Endothelial cell of umbilical vein (primary cell): ENCODE results near the gene ABCC11. TPM values are rescaled to one million over a fixed set of nuclear protein-coding genes. Genes with fewer than 3 reads are reported as not detected.
A peak's percentile ranks its signal among the peaks of the same experiment; 100 is the strongest.

Experiments
- BruUV-seq: library from RNA; stranded (reverse); fragments of 400-500 nt; replicated peaks from 2 replicates; lab custom pipeline; 2021; lab: Mats Ljungman, UMichigan
- CTCF ChIA-PET: fragments of 300-600, 350-600 bp; sonication (Branson Sonifier 250); formaldehyde crosslinking; loops from one replicate; lab custom pipeline; 2021; ENCODE audit warnings: antibody characterized with exemption, inconsistent platforms; lab: Charles Lee
- POLR2A ChIA-PET: fragments of 300-600, 350-600 bp; sonication (Branson Sonifier 250); formaldehyde crosslinking; loops from one replicate; lab custom pipeline; 2021; ENCODE audit warnings: antibody characterized with exemption, inconsistent platforms; lab: Charles Lee
- DNase-seq: peaks from one replicate; pipeline ENCODE4 v3.0.0-alpha.2; 2011; ENCODE audit warnings: low read depth, low spot score
- FAIRE-seq: peaks from 2 replicates; lab custom pipeline; 2011; peaks lifted over from hg19 to GRCh38; lab: Jason Lieb, UNC
- H2AFZ ChIP-seq: 2 replicates; pipeline ENCODE4 v1.6.0; 2012; ENCODE audit warnings: low read depth, low read length, control low read depth, inconsistent platforms
- H3K27ac ChIP-seq: 2 replicates; pipeline ENCODE4 v1.5.1; 2011; ENCODE audit warnings: low read depth, mild to moderate bottlenecking, control low read depth, low read length, moderate library complexity; ENCODE audit not compliant: insufficient read depth
- H3K27me3 ChIP-seq, 2 experiments: 2 replicates each; pipeline versions ENCODE4 v1.6.0 to v1.6.1; 2011; ENCODE audit warnings: low read length in 2 of 2, mixed read lengths in 1 of 2; ENCODE audit not compliant: control insufficient read depth in 2 of 2, insufficient read depth in 2 of 2
- H3K36me3 ChIP-seq, 2 experiments: 2 replicates in 1 of 2; 3 replicates in 1 of 2; pipeline ENCODE4 v1.5.1; 2011; ENCODE audit warnings: low read length in 2 of 2, mild to moderate bottlenecking in 1 of 2, moderate library complexity in 1 of 2; ENCODE audit not compliant: control insufficient read depth in 2 of 2, insufficient read depth in 2 of 2; ENCODE audit errors: extremely low read depth in 1 of 2
- H3K4me1 ChIP-seq: 3 replicates; pipeline ENCODE4 v1.5.1; 2011; ENCODE audit warnings: mild to moderate bottlenecking, low read length; ENCODE audit not compliant: control insufficient read depth, insufficient read depth; ENCODE audit errors: extremely low read depth
- H3K4me2 ChIP-seq: 2 replicates; pipeline ENCODE4 v1.6.1; 2011; ENCODE audit warnings: low read length, control low read depth, mixed read lengths; ENCODE audit not compliant: insufficient read depth
- H3K4me3 ChIP-seq, 3 experiments: fragments of 200-600 bp in 1 of 3; sonication (generic), shearing (Covaris generic) in 1 of 3; replicated peaks in 1 of 3; 2 replicates each; pipeline ENCODE4 v1.5.1; 2011 to 2016; ENCODE audit warnings: control low read depth in 3 of 3, low read length in 3 of 3, mild to moderate bottlenecking in 2 of 3, inconsistent platforms in 1 of 3, low read depth in 1 of 3, moderate library complexity in 1 of 3; ENCODE audit not compliant: insufficient read depth in 1 of 3
- H3K79me2 ChIP-seq: 2 replicates; pipeline ENCODE4 v1.6.0; 2012; ENCODE audit warnings: low read length, inconsistent platforms; ENCODE audit not compliant: control insufficient read depth, insufficient read depth
- H3K9ac ChIP-seq: replicated peaks from 2 replicates; pipeline ENCODE3; 2011; ENCODE audit warnings: low read length, control low read depth; ENCODE audit not compliant: insufficient read depth; ENCODE audit errors: extremely low read depth
- H3K9me1 ChIP-seq: replicated peaks from 3 replicates; pipeline ENCODE4 v1.6.0; 2011; ENCODE audit warnings: mild to moderate bottlenecking, low read length; ENCODE audit not compliant: control insufficient read depth, insufficient read depth; ENCODE audit errors: extremely low read depth
- H3K9me3 ChIP-seq: replicated peaks from 2 replicates; pipeline ENCODE4 v1.5.1; 2012; ENCODE audit warnings: low read length, inconsistent platforms; ENCODE audit not compliant: control insufficient read depth, insufficient read depth
- H4K20me1 ChIP-seq: replicated peaks from 2 replicates; pipeline ENCODE3; 2011; ENCODE audit warnings: mild to moderate bottlenecking, low read length; ENCODE audit not compliant: control insufficient read depth, insufficient read depth; ENCODE audit errors: extremely low read depth
- EZH2 ChIP-seq: IDR thresholded peaks from 2 replicates; pipeline ENCODE4 v1.6.1; 2012; ENCODE audit warnings: borderline replicate concordance, low read depth, mild to moderate bottlenecking, moderate library complexity, low read length, inconsistent platforms; ENCODE audit not compliant: severe bottlenecking
- FOS ChIP-seq: IDR thresholded peaks from 2 replicates; pipeline ENCODE4 v1.6.1; 2011; ENCODE audit warnings: mild to moderate bottlenecking, low read length, moderate library complexity, borderline replicate concordance; ENCODE audit not compliant: insufficient read depth
- GATA2 ChIP-seq: IDR thresholded peaks from 2 replicates; pipeline ENCODE4 v1.7.0; 2011; ENCODE audit warnings: low read depth, mild to moderate bottlenecking, moderate library complexity, mixed read lengths, low read length; ENCODE audit not compliant: insufficient read length, insufficient read depth
- JUN ChIP-seq: IDR thresholded peaks from 2 replicates; pipeline ENCODE4 v1.6.1; 2011; ENCODE audit warnings: borderline replicate concordance, low read depth; ENCODE audit not compliant: insufficient read length, insufficient read depth
- MYC ChIP-seq: IDR thresholded peaks from one replicate; pipeline ENCODE4 v1.6.1; 2011; ENCODE audit warnings: mild to moderate bottlenecking, low read depth, low read length
- POLR2A ChIP-seq: IDR thresholded peaks from 2 replicates; pipeline ENCODE4 v1.6.1; 2012; ENCODE audit warnings: low read depth, mild to moderate bottlenecking, control low read depth, low read length
- POLR2AphosphoS5 ChIP-seq: IDR thresholded peaks from 2 replicates; pipeline ENCODE4 v1.6.1; 2012; ENCODE audit warnings: low read depth, mild to moderate bottlenecking, control low read depth, low read length, moderate library complexity; ENCODE audit not compliant: insufficient read depth
- dilution Hi-C: fragments of 300-500 bp; cut with MboI; formaldehyde crosslinking; loops from one replicate; pipeline ENCODE4 v1.15.0; 2019; ENCODE audit warnings: low sequenced_read_pairs; ENCODE audit not compliant: extremely low pct_ligation_motif_present
- intact Hi-C: fragments of 100-400 bp; cut with micrococcal nuclease; formaldehyde crosslinking; loops from one replicate; pipeline ENCODE4 v1.10.0; 2022
- polyA plus RNA-seq, 4 experiments: library from polyadenylated mRNA; depleted of rRNA in 3 of 4; stranded (reverse) in 3 of 4; unstranded in 1 of 4; fragments of >200 nt; gene quantifications; 2 replicates each; pipeline versions ENCODE4 v1.2.1 to v1.2.3, GENCODE V29; 2011 to 2012; ENCODE audit warnings: missing spikeins in 1 of 4
- total RNA-seq: library from RNA; stranded (reverse); gene quantifications from 2 replicates; pipeline ENCODE4 v1.2.3, GENCODE V29; 2021
- TF ChIP-seq, protein P1 (sequence below): IDR thresholded peaks from 2 replicates; pipeline ENCODE4 v1.6.1; 2011; ENCODE audit not compliant: insufficient read depth, insufficient read length
- TF ChIP-seq, protein P2 (sequence below), 2 donors: IDR thresholded peaks; 1 replicate in 1 of 2; 2 replicates in 1 of 2; pipeline ENCODE4 v1.5.1; 2011; ENCODE audit warnings: low read length in 2 of 2, mild to moderate bottlenecking in 2 of 2, moderate library complexity in 2 of 2, control low read depth in 1 of 2, inconsistent platforms in 1 of 2, low read depth in 1 of 2; ENCODE audit not compliant: insufficient read depth in 1 of 2; ENCODE audit errors: extremely low read depth in 1 of 2

The ABCC11 gene
- total and polyA plus RNA-seq, 2 donors (not counting 3 experiments of a cell fraction or from before 2014, with no cell fraction given): 0.08 TPM; not detected in 1

- no peaks in the 10 kb centered on the region for H3K79me2 ChIP-seq
- POLR2A ChIA-PET: no interaction called here
- H2AFZ ChIP-seq: no peak overlapping the region
- H4K20me1 ChIP-seq: no peaks in the 10 kb centered on the region
- no peaks in the 10 kb centered on the region for H3K27me3 ChIP-seq
- H3K9me1 ChIP-seq: peaks cover 2% of the 10 kb centered on the region
- no peaks in the 10 kb centered on the region for H3K9me3 ChIP-seq
- CTCF ChIA-PET: interaction anchor here (1.3 to 1.4 kb wide), 2 partner anchors 12 to 57 kb away, joined by 3 to 4 read pairs; no protein-coding TSS in a partner anchor
- intact Hi-C loops: no loop called here
- H3K4me2 ChIP-seq: no peak overlapping the region
- dilution Hi-C loops: no loop called here
- BruUV-seq: no TSS peak
- peaks cover 0 to 7% of the 10 kb centered on the region in 2 experiments for H3K36me3 ChIP-seq
- no peaks in the 10 kb centered on the region for H3K4me1 ChIP-seq
- no peak for TF ChIP-seq GATA2
- no peak for TF ChIP-seq POLR2AphosphoS5
- no peak for TF ChIP-seq EZH2
- DNase-seq: no peak
- H3K4me3 ChIP-seq: no peak overlapping the region
- H3K9ac ChIP-seq: no peak overlapping the region
- no peak overlapping the region for H3K27ac ChIP-seq
- FAIRE-seq: no peak
Measured at GRCh38 chr16:48294724-48295123, 47.4 kb upstream of the ABCC11 start.

DNA sequence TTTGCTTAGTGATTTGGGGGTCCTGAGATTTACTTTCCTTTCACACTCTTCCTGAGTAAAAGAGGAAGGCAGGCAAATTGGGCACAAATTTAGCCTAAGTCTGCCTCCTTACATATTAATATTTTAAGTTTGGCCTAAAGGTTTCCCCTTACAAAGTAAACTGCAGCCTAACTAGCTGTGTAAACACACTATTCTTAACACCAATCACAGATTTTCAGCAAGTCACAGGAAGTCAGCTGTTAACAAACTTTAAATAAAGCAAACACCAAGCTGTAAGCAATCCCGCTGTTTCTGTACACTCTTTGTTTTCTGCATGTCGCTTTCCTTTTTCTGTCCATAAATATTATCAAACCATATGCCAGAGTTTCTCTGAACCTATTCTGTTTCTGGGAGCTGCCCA, 45.1 kb upstream of the ABCC11 start:
- ChIA-PET POLR2A (no interaction called here), CTCF (interaction anchor here (1.2 kb wide), 1 partner anchor 10 kb away, joined by 4 read pairs; no protein-coding TSS in a partner anchor)
- no peaks in the 10 kb centered on the region for H3K9me3 ChIP-seq

More for the DNA sequence above, 45.1 kb upstream of the ABCC11 start:
- dilution Hi-C loops: no loop called here
- Histone ChIP-seq H3K4me3 (no peak overlapping the region), H3K79me2 (no peaks in the 10 kb centered on the region), H3K4me2 (no peak overlapping the region), H2AFZ (no peak overlapping the region), H3K27me3 (no peaks in the 10 kb centered on the region), H3K36me3 (peaks cover 0 to 5% of the 10 kb centered on the region in 2 experiments), H3K27ac (no peak overlapping the region), H4K20me1 (no peaks in the 10 kb centered on the region), H3K9me1 (peaks cover 2% of the 10 kb centered on the region), H3K4me1 (no peaks in the 10 kb centered on the region), H3K9ac (no peak overlapping the region)
- no peak for TF ChIP-seq GATA2
- no peak for TF ChIP-seq JUN
- TF ChIP-seq EZH2: no peak
- no peak for TF ChIP-seq POLR2AphosphoS5
- no peak for TF ChIP-seq POLR2A
- TF ChIP-seq, protein P1, sequence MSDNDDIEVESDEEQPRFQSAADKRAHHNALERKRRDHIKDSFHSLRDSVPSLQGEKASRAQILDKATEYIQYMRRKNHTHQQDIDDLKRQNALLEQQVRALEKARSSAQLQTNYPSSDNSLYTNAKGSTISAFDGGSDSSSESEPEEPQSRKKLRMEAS: no peak
- no peak for TF ChIP-seq MYC
- TF ChIP-seq FOS: no peak
- TF ChIP-seq, protein P2, sequence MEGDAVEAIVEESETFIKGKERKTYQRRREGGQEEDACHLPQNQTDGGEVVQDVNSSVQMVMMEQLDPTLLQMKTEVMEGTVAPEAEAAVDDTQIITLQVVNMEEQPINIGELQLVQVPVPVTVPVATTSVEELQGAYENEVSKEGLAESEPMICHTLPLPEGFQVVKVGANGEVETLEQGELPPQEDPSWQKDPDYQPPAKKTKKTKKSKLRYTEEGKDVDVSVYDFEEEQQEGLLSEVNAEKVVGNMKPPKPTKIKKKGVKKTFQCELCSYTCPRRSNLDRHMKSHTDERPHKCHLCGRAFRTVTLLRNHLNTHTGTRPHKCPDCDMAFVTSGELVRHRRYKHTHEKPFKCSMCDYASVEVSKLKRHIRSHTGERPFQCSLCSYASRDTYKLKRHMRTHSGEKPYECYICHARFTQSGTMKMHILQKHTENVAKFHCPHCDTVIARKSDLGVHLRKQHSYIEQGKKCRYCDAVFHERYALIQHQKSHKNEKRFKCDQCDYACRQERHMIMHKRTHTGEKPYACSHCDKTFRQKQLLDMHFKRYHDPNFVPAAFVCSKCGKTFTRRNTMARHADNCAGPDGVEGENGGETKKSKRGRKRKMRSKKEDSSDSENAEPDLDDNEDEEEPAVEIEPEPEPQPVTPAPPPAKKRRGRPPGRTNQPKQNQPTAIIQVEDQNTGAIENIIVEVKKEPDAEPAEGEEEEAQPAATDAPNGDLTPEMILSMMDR (IDR thresholded peaks at IDR 0.05; ENCODE audit: extremely low read depth in 1 of 2, insufficient read depth in 1 of 2, low read depth in 1 of 2, low read length in 2 of 2): no peak
- BruUV-seq: no TSS peak
- intact Hi-C loops: no loop called here
- FAIRE-seq: peak; percentile 49
- no peak for DNase-seq
